A549 (cell line): ENCODE results near the gene PVALEF.

Experiments used
- BHLHE40 ChIP-seq: IDR thresholded peaks from 2 replicates; pipeline ENCODE4 v1.6.1; 2012; ENCODE audit warnings: low read depth, low read length, inconsistent platforms
- CEBPB ChIP-seq, 2 experiments: fragments of >200 bp in 1 of 2; sonication (Bioruptor Twin) in 1 of 2; formaldehyde crosslinking in 1 of 2; IDR thresholded peaks; 2 replicates each; pipeline ENCODE4 v1.6.1; 2012 to 2016
- EP300 ChIP-seq, 2 experiments: fragments of >200 bp; sonication (Bioruptor Twin); formaldehyde crosslinking; IDR thresholded peaks; 2 replicates in 1 of 2; 3 replicates in 1 of 2; pipeline ENCODE4 v1.6.1; 2016 to 2017
- HDAC2 ChIP-seq: fragments of 200-600 bp; sonication (generic); IDR thresholded peaks from 2 replicates; pipeline ENCODE4 v1.6.1; 2016
- JUN ChIP-seq, 2 experiments: fragments of >200 bp; sonication (Bioruptor Twin); formaldehyde crosslinking; IDR thresholded peaks; 2 replicates in 1 of 2; 3 replicates in 1 of 2; pipeline ENCODE4 v1.6.1; 2016 to 2017
- KDM1A ChIP-seq: fragments of 200-600 bp; sonication (generic); IDR thresholded peaks from 2 replicates; pipeline ENCODE4 v1.6.1; 2016; ENCODE audit warnings: low read depth, mild to moderate bottlenecking
- KDM5A ChIP-seq: fragments of 200-600 bp; sonication (generic); IDR thresholded peaks from 2 replicates; pipeline ENCODE4 v1.6.1; 2016; ENCODE audit warnings: antibody characterized with exemption, mild to moderate bottlenecking
- MAZ ChIP-seq: fragments of 150-350 bp; IDR thresholded peaks from 2 replicates; pipeline ENCODE4 v1.6.1; 2014; ENCODE audit warnings: antibody characterized with exemption, low read depth, low read length, borderline replicate concordance
- PHF8 ChIP-seq: fragments of 200-600 bp; sonication (generic); IDR thresholded peaks from 2 replicates; pipeline ENCODE4 v1.6.1; 2016; ENCODE audit warnings: low read depth, mild to moderate bottlenecking, antibody characterized with exemption, moderate library complexity, borderline replicate concordance
- POLR2A ChIP-seq: IDR thresholded peaks from 2 replicates; pipeline ENCODE4 v1.6.1; 2012; ENCODE audit warnings: mild to moderate bottlenecking, low read length
- RAD21 ChIP-seq, 2 experiments: fragments of >200 bp in 1 of 2; sonication (Bioruptor Twin) in 1 of 2; formaldehyde crosslinking in 1 of 2; IDR thresholded peaks in 1 of 2; conservative IDR thresholded peaks in 1 of 2; 2 replicates in 1 of 2; 3 replicates in 1 of 2; pipeline ENCODE4 v1.6.1; 2012 to 2018; ENCODE audit warnings: inconsistent platforms in 1 of 2
- TF ChIP-seq, protein P1 (sequence below): fragments of >200 bp; sonication (Bioruptor Twin); formaldehyde crosslinking; IDR thresholded peaks from 3 replicates; pipeline ENCODE4 v1.5.1; 2016
- TF ChIP-seq, protein P2 (sequence below): IDR thresholded peaks from 2 replicates; pipeline ENCODE4 v1.6.1; 2012; ENCODE audit warnings: low read depth, borderline replicate concordance
- TF ChIP-seq, protein P3 (sequence below): IDR thresholded peaks from 2 replicates; pipeline ENCODE4 v1.6.1; 2012

DNA sequence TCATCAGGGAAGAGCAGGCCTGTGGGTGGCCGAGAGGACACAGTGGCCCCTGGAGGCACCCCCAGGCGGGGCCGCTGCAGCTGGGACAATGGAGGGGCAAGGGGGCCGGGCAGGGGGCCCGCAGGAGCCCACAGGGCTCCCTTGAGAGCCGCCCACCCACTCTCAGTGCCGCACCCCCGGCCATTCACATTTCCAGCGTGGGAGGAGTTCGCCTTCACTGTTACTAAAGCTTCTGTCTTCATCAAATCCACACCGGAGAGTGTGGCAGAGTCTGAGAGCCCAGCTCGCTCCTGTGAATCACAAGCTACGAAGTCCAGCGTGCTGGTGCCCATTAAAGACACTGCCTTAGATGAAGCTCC lies 20.9 kb upstream of the PVALEF start:
- TF ChIP-seq POLR2A (no peak), JUN (IDR thresholded peaks at IDR 0.05) (no peak), BHLHE40 (no peak), MAZ (no peak), EP300 (IDR thresholded peaks at IDR 0.05) (no peak), HDAC2 (no peak), CEBPB (IDR thresholded peaks at IDR 0.05) (no peak), PHF8 (no peak), KDM1A (no peak), KDM5A (no peak), RAD21 (conservative IDR thresholded peaks at IDR 0.05 in 1 of 2, IDR thresholded peaks at IDR 0.05 in 1 of 2) (no peak)
- TF ChIP-seq, protein P1, sequence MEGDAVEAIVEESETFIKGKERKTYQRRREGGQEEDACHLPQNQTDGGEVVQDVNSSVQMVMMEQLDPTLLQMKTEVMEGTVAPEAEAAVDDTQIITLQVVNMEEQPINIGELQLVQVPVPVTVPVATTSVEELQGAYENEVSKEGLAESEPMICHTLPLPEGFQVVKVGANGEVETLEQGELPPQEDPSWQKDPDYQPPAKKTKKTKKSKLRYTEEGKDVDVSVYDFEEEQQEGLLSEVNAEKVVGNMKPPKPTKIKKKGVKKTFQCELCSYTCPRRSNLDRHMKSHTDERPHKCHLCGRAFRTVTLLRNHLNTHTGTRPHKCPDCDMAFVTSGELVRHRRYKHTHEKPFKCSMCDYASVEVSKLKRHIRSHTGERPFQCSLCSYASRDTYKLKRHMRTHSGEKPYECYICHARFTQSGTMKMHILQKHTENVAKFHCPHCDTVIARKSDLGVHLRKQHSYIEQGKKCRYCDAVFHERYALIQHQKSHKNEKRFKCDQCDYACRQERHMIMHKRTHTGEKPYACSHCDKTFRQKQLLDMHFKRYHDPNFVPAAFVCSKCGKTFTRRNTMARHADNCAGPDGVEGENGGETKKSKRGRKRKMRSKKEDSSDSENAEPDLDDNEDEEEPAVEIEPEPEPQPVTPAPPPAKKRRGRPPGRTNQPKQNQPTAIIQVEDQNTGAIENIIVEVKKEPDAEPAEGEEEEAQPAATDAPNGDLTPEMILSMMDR: no peak
- TF ChIP-seq, protein P2, sequence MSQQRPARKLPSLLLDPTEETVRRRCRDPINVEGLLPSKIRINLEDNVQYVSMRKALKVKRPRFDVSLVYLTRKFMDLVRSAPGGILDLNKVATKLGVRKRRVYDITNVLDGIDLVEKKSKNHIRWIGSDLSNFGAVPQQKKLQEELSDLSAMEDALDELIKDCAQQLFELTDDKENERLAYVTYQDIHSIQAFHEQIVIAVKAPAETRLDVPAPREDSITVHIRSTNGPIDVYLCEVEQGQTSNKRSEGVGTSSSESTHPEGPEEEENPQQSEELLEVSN: no peak
- TF ChIP-seq, protein P3, sequence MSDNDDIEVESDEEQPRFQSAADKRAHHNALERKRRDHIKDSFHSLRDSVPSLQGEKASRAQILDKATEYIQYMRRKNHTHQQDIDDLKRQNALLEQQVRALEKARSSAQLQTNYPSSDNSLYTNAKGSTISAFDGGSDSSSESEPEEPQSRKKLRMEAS: no peak
